Measurements from ENCODE around the gene EIF2D. TPM values are rescaled to one million over a fixed set of nuclear protein-coding genes. Genes with fewer than 3 reads are reported as not detected.

EIF2D gene
- total and polyA plus RNA-seq, 7 donors: 27.0 to 59.6 (median 43.3) TPM

DNA sequence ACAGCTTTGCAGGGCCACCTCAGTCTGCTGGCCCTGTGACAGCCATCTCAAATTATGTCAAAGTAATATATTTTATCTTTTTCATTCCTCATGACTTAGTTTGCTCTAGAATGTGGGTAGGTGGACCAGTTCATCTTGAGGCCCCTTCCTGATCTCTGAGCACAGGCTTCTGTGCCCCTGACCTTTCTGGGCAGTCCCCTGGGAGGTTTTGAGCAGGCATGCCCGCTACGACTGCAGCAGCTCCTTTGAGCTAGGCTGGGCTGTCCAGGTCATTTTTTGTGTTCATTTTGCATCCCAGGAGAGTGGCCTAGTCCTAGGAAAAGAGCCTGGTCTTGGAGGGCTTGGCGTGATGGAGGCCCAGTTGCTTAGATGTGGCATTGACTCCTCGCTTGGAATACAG, 42.7 kb downstream of the EIF2D start:
- Histone ChIP-seq H3K27ac (no peak overlapping the region), H3K36me3 (no peaks in the 10 kb centered on the region), H3K4me1 (no peaks in the 10 kb centered on the region), H3K9me3 (no peaks in the 10 kb centered on the region), H3K4me3 (no peak overlapping the region), H3K27me3 (no peaks in the 10 kb centered on the region)
- 74 to 92% methylated on average over 4 of the region's 4 CpGs for WGBS, 2 donors
- no peak for DNase-seq
- TF ChIP-seq POLR2A (IDR thresholded peaks at IDR 0.05) (no peak), POLR2AphosphoS5 (IDR thresholded peaks at IDR 0.05) (no peak), EP300 (IDR thresholded peaks at IDR 0.05) (no peak)
- TF ChIP-seq, protein P1, sequence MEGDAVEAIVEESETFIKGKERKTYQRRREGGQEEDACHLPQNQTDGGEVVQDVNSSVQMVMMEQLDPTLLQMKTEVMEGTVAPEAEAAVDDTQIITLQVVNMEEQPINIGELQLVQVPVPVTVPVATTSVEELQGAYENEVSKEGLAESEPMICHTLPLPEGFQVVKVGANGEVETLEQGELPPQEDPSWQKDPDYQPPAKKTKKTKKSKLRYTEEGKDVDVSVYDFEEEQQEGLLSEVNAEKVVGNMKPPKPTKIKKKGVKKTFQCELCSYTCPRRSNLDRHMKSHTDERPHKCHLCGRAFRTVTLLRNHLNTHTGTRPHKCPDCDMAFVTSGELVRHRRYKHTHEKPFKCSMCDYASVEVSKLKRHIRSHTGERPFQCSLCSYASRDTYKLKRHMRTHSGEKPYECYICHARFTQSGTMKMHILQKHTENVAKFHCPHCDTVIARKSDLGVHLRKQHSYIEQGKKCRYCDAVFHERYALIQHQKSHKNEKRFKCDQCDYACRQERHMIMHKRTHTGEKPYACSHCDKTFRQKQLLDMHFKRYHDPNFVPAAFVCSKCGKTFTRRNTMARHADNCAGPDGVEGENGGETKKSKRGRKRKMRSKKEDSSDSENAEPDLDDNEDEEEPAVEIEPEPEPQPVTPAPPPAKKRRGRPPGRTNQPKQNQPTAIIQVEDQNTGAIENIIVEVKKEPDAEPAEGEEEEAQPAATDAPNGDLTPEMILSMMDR (IDR thresholded peaks at IDR 0.05): no peak
- intact Hi-C loops (cut with DNase I): no loop called here

DNA sequence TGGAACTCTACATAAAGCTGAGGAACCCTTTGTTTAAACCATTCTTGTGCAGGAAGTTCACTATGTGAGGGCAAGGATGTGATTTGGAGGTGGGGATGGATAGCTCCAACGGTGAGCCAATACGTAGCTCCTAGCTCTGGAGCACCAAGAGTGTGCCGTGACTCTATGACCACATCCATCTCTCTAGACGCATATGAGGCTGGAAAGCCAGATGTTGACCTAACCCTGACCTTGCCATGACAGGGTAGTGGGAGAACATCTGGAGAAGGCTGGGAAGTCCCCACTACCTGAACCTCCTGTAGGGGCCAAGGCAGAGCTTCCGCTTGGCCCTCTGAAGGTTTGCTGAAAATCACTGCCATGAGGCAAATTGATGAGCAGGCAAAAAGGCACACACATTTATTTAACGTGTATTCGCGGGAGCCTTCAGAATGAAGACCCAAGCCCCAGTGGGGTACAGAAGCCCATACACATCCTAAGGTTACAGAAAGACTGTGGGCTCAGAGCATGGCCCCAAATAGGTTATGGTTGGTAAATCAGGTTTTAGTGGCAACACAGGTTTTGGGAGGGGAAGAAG, 43.4 kb downstream of the EIF2D start:
- Histone ChIP-seq H3K27ac (no peak overlapping the region), H3K27me3 (no peaks in the 10 kb centered on the region), H3K9me3 (no peaks in the 10 kb centered on the region), H3K4me1 (no peaks in the 10 kb centered on the region), H3K36me3 (no peaks in the 10 kb centered on the region), H3K4me3 (no peak overlapping the region)
- WGBS, 2 donors: 81 to 93% methylated on average over 8 of the region's 8 CpGs
- intact Hi-C loops (cut with DNase I): no loop called here
- no peak for DNase-seq
- TF ChIP-seq EP300 (IDR thresholded peaks at IDR 0.05): no peak
- TF ChIP-seq, protein P1 (IDR thresholded peaks at IDR 0.05): no peak
- no peak for TF ChIP-seq POLR2AphosphoS5 (IDR thresholded peaks at IDR 0.05)
- TF ChIP-seq POLR2A (IDR thresholded peaks at IDR 0.05): no peak

DNA sequence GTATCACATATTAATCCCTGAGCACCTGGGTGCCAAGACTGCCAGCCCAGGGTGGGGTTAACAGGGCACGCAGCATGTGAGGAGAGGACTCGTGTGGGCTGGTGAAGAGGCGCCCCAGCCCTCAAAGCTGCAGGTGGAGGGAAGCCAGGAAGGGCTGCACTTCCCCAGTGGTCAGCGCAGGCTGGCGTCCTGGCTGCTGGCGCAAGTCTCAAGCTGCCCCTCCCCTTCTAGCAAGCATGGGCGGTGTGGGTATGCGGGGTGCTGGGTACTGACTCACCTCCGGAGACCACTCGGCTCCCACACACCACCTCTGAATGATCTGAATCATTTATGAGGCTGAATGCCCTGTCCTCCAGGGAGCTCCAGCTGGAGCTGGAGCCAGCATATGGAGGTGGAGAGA, 44.0 kb downstream of the EIF2D start:
- intact Hi-C loops (cut with DNase I): no loop called here
- Histone ChIP-seq H3K4me3 (no peak overlapping the region), H3K9me3 (no peaks in the 10 kb centered on the region), H3K27ac (no peak overlapping the region), H3K27me3 (no peaks in the 10 kb centered on the region), H3K4me1 (no peaks in the 10 kb centered on the region), H3K36me3 (no peaks in the 10 kb centered on the region)
- TF ChIP-seq POLR2AphosphoS5 (IDR thresholded peaks at IDR 0.05) (no peak), EP300 (IDR thresholded peaks at IDR 0.05) (no peak), POLR2A (IDR thresholded peaks at IDR 0.05) (no peak)
- TF ChIP-seq, protein P1 (IDR thresholded peaks at IDR 0.05): no peak
- 80 to 92% methylated on average over 10 of the region's 10 CpGs for WGBS, 2 donors
- no peak for DNase-seq

DNA sequence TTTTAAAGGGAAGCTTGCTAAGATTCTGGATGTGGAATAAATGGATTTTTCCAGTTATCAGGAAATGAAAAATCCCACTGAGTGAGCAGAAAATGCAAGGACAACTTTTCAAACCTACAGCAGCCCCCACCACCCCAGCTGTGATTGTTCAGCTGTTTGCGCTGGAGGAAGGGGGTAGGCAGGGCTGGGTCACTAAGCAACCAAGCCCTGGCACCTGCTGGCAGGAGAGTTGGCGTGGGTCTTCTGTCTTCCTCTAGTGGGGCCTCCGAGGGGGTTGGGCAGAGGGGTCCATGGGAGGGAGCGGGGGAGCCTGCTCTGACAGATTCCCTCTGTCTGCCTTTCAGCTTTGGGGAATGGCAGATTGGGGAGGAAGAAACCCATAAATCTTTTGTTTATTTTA, 45.3 kb downstream of the EIF2D start:
- Histone ChIP-seq H3K4me3 (no peak overlapping the region), H3K27ac (no peak overlapping the region), H3K9me3 (no peaks in the 10 kb centered on the region), H3K4me1 (no peaks in the 10 kb centered on the region), H3K36me3 (no peaks in the 10 kb centered on the region), H3K27me3 (no peaks in the 10 kb centered on the region)
- DNase-seq: no peak
- WGBS, 2 donors: 60 to 84% methylated on average over 4 of the region's 4 CpGs
- TF ChIP-seq POLR2AphosphoS5 (IDR thresholded peaks at IDR 0.05): no peak
- TF ChIP-seq EP300 (IDR thresholded peaks at IDR 0.05): no peak
- no peak for TF ChIP-seq POLR2A (IDR thresholded peaks at IDR 0.05)
- TF ChIP-seq, protein P1 (IDR thresholded peaks at IDR 0.05): no peak
- intact Hi-C loops (cut with DNase I): no loop called here

DNA sequence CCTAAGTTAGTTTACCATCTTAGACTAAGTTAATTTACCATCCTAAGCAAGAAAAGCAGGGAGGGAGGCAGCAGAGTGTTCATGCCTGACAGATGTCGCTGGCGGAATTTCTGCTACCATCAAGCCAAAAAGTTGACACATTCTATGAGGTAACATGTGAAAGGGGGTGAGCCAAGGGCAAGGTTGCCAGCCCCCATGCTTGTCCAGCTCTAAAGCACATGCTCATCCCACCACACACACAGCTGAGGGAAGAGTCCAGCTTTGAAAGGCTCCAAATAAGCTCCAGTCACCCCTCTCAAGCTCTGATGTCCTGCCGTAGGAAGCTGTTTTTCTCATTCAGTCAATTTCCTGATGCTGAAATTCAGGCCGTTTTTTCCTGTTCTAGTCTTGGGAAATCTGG, 46.3 kb downstream of the EIF2D start:
- DNase-seq: no peak
- 76 to 88% methylated on average over 4 of the region's 4 CpGs for WGBS, 2 donors
- Histone ChIP-seq H3K4me3 (no peak overlapping the region), H3K27ac (no peak overlapping the region), H3K4me1 (no peaks in the 10 kb centered on the region), H3K27me3 (no peaks in the 10 kb centered on the region), H3K9me3 (no peaks in the 10 kb centered on the region), H3K36me3 (no peaks in the 10 kb centered on the region)
- no peak for TF ChIP-seq EP300 (IDR thresholded peaks at IDR 0.05)
- TF ChIP-seq POLR2AphosphoS5 (IDR thresholded peaks at IDR 0.05): no peak
- TF ChIP-seq, protein P1 (IDR thresholded peaks at IDR 0.05): no peak
- TF ChIP-seq POLR2A (IDR thresholded peaks at IDR 0.05): no peak
- intact Hi-C loops (cut with DNase I): no loop called here
